Umbilical cord (tissue), 2 donors: Measurements from ENCODE around the gene TCF4. TPM values are rescaled to one million over a fixed set of nuclear protein-coding genes. Genes with fewer than 3 reads are reported as not detected.

ENCODE experiments used
- DNase-seq: peaks from one replicate; pipeline ENCODE4 v3.0.0-alpha.2; 2015; ENCODE audit warnings: low spot score
- total RNA-seq: library from RNA; depleted of rRNA; stranded (reverse); fragments of >200 nt; gene quantifications from one replicate; pipeline ENCODE4 v1.2.3, GENCODE V29; 2014; ENCODE audit warnings: low replicate concordance; ENCODE audit not compliant: insufficient read depth

TCF4 gene
- total RNA-seq, 1 donor from 2014 or later, result 136 TPM

GRCh38 chr18:55237660-55238059 is 350.3 kb downstream of the TCF4 start:
- DNase-seq, result no peak

DNA sequence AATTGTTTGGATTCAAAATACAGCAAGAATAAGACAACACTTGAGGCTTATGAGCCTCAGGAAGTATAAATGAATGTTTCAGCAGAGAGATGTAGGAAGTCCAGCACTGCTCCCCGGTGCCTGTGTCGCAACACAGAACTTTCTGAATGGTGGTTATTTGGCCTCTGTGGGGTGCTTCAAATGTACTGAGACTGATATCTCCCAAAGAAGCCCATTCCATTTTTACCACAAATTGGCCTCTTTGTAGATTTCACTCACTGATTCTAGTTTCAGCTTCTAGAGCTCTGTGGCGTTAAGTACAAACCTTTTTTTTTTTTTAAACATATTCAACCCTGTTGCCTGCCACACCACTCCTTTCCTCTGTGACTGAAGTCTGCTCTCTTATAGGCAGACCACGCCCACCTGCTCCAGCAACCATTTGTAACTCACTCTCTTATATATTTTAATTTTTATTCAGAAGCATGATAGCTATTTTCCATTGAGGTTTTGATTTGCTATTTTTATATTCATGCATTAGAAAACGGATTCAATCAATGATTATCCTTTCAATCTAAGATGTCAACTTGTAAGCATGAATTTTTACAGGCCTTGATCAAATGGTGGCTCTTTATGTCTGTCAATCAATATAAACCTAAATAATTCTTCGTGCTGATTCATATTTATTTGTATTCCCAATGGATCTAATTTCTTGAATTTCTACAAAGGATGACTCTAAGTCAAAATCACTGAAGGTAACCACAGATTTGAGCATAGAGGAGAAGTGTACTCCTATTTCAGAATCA is 351.7 kb downstream of the TCF4 start:
- DNase-seq, result no peak

DNA sequence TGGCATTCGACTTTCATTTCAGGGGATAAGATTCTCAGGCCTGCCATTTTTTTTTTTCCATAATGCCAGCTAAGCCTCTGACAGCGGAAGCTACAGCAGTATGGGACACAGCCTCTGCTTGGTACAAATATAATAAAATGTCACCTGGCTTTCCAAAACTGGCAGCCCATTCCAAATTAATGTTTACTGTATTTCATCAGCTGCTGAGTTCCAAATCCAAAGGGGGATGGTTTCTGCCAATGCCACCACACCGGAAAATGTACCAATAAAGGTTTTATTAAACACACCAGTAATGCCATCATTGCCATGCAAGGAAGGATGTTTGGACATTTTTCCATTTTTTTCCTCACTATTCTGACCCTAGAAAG is 352.9 kb downstream of the TCF4 start:
- DNase-seq, result no peak

- peak; percentile 79 for DNase-seq
Measured at GRCh38 chr18:55234366-55235093, 353.5 kb downstream of the TCF4 start.

- no peak for DNase-seq
Measured at GRCh38 chr18:55233857-55234256, 354.1 kb downstream of the TCF4 start.

GRCh38 chr18:55232506-55232905 is 355.5 kb downstream of the TCF4 start:
- DNase-seq, result no peak

- no peak for DNase-seq
Measured at GRCh38 chr18:55229682-55230081, 358.3 kb downstream of the TCF4 start.

- no peak for DNase-seq
Measured at GRCh38 chr18:55228707-55229106, 359.3 kb downstream of the TCF4 start.

DNA sequence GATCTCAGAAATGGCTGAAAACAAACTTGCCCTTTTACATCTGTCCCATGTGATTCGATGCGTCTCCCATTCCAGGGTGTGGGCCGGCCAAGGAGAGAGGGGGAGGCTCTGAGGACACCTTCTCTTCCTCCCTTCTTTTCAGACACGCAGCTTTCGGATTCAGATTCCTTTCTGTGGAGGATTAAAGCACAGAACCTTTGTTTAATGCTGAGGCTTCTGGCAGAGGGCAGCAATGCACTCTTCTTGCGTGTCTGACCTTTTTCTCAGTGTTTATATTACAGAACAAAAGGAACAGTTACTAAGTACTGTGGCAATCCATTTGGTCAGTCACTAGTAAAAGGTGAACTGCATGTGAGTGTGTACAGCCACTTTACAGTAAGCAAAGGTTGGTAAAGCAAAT is 359.8 kb downstream of the TCF4 start:
- DNase-seq, result no peak

DNA sequence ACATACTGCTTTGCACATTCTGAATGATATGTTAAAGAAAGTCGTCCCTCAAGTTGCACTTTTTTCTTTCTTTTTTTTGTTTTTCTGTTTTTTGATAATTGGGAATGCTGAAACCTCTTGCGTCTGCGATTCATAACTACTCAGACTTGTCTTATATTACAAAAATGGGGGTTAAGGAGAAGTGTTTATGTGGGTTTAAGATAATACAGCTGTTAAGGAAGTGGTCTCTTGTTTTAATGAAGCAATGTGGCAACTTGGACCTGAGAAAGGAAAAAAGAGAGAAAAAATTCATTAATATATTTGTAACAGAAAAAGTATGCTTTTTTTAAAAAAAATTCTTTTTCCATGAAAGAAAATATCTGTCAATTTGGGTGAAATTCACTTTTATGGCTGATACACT is 360.2 kb downstream of the TCF4 start:
- DNase-seq, result no peak

GRCh38 chr18:55226044-55226443 is 361.9 kb downstream of the TCF4 start:
- DNase-seq, result no peak

DNA sequence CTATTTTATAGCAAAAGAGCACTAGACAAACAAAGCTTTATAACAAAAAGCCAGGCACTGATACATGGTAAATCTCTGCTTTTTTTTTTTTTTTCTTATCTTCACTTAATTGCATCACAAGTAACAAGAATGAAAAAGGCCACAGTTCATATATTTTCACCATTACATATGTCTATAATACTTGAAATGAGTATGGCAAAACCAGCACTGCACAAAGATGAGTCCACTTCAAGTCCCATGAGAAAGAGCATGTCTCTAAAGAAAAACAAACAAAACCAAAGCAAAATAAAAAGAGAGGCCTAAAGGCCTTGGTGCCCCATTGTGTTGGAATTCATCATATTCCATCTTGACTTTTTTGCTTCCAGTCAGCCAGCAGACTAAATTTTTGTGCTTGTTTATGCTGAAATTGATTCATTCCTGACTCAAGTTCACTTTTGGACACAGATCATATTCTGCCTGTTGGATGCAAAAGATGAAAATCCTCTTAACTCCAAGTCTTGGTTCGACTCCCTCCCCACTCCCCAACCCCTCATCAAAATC is 363.8 kb downstream of the TCF4 start:
- no peak for DNase-seq

GRCh38 chr18:55221622-55222021 is 366.4 kb downstream of the TCF4 start:
- DNase-seq, result no peak

GRCh38 chr18:55220523-55220922 is 367.5 kb downstream of the TCF4 start:
- DNase-seq, result no peak

- no peak for DNase-seq
Measured at GRCh38 chr18:55219823-55220222, 368.2 kb downstream of the TCF4 start.

GRCh38 chr18:55219059-55219458 is 368.9 kb downstream of the TCF4 start:
- DNase-seq, result no peak

DNA sequence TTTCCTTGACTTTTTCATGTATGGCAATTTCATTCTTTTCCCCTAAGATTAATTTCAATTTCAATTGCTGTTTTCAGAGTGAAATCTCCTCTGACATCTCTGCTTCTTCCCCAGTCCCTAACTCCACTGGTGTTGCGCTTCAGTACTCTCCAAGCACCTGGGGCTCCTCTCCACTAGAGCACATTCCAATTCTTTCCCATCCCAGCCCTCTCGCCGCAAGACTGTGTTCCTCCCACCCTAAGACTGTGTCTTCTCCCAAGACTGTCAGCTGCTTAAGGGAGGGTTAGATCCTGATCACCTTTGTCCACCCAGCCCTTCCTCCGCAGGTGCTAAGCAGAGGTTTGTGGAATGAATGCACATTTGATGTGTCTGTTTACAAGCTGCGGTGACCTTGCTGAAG is 373.0 kb downstream of the TCF4 start:
- no peak for DNase-seq

DNA sequence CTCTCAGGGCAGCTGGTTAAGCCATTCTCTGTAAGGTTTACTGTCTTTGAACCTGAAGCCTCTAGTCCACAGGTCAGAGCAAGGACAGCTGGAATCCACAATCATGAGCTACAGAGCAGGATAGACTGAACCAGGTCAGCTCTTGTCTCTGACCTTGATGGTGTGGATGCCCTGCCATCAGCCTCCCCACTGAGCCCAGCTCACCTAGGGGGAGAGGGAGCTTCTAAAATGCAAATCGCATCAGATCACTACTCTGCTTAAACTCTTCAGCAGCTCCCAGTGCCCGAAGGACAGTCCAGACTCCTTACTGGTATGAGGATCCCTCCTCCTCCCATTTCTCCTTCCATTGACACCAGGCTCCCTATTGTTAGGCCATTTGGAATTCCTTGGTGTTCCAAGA is 373.5 kb downstream of the TCF4 start:
- no peak for DNase-seq

DNA sequence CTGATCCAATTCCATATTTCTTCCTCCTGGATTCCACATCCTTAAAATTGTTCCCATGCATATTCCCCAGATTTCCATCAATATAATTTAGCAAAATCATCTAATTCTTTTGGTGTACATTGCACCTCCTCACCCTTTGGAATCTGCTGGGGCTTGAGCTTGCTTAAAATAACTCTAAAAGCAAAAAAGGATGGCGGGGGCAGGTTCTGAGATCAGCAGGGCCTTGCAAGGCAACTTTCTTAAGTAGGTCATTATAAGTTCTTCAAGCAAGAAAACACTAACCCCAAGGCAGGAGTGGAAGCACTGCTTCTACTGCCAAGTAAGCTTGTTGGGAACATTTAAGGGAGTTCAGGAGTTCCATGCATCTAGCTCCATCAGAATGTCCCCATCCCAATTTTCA is 374.4 kb downstream of the TCF4 start:
- no peak for DNase-seq

DNA sequence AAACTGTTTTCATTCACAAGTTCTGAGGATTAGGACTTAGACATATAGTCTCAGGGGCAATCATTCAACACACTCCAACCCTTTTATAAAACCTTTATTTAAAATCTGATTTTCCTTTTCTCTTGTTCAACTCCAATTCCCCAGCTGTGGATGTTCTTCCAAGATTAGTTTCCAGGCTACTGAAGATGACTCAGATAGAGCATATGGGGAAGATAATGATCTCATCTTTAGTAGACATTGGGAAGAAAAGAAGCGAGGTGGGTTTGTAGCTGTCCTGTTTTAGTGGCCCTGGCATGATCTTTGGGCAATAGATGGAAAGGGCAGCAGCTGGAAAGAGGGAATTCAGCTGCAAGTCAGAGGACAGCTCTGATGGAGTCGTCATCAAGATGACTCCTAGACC is 381.1 kb downstream of the TCF4 start:
- no peak for DNase-seq

DNA sequence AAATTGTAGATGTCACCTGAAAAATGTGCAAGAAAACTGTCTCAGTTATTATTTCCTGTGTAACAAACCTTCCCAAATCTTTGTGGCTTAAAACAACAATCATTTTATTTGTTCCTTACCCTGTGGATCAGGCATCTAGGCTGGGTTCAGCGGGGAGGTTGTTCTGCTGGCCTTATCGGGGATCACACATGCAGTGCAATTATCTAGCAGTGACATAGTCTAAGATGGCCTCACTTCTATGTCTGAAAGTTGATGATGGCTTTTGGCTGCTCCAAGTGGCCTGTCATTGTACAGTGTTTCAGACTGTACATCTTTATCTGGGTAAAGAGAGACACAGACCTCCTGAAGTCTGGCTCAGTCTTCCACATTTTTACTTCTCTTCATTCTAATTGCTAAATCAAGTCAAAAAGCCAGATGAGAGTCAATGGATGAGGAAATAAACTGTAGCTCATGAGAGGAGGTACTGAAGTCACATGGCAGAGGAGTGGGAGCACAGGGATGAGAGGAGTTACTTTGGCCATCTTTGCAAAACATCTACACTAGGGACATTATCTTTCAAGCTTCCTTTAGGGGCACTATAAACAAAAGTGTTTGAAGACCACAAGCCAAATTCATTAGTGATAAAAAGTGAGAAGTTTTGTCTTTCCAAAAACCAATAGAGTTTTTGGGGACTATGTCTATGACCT is 385.6 kb downstream of the TCF4 start:
- DNase-seq, result no peak

DNA sequence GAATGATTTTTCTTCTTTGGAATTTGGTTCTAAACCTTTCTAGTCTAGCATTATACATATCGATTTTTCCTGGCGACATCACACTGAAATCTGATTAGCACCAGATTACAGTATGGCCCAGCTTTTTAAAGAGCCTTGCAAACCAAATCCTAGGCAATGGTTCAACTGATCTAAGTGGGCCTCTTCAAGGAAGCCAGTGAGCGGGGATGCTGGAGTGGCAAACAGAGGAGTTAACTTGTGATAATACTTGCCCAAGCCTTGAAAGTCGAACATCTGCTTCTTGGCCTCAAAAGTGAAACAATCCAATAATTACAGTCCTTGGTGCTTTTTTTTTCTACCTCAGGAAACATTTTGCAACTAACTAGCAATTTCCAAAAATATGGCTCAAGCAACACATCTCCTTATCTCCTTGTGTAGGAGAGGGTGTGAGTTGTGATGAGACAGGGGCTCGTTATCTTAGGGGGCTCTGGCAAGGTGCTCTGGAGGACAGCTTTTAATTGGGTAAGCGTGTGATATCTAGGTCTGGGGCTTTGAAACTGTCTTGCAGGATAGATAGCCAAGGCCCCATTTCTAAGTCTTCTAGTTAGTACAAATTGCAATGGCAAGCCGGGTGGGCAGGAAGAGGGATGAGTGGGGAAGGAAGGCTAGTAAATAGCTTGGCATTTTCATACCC is 388.6 kb downstream of the TCF4 start:
- peak; percentile 2 for DNase-seq
